Measurements from ENCODE around the gene TRAPPC5. TPM values are rescaled to one million over a fixed set of nuclear protein-coding genes. Genes with fewer than 3 reads are reported as not detected.

TRAPPC5 gene
- total and polyA plus RNA-seq, 2 experiments from 2014 or later = 78.3 to 252 TPM

DNA sequence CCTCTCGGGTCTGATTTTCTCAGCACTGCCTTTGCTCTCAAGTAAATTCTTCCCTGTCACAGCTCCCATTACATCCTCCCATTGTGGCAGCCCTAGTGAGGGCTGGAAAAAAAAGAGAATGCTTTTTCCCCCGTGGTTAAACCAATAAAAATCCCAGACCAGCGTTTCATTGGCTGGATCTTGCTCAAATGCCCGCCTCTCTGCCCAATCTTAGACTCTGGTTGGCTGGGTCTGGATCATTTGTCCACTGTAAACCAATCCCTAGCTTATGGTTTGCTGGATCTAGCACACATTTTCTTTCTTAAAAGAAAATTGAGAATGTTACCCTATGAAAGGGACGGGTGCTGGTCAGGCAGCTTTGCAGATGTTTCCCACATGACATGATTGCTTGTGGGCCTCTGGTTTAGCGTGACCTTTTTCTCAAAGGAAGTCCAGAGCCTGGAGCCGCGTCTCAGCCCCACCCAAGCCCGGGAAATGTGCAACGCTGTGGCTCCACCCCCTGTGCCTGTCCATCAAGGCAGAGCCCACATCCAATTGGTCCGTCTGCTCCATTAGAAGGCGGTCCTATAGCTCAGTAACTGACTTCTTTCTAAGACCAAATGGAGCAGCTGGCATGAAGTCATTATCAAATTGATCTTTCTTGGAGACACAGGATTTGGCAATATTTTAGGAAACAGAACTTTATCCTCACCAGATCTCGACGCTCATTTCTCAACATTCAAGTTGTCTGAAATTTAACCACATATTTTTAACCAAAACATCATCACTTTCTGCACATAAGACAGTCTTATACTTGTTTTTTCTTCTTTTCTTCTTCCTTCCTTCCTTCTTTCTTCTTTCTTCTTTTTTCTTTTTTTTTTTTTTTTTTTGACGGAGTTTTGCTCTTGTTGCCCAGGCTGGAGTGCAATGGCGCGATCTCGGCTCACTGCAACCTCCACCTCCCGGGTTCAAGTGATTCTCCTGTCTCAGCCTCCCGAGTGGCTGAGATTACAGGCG, 6.3 kb upstream of the TRAPPC5 start (continued):
- TF ChIP-seq, protein P1, sequence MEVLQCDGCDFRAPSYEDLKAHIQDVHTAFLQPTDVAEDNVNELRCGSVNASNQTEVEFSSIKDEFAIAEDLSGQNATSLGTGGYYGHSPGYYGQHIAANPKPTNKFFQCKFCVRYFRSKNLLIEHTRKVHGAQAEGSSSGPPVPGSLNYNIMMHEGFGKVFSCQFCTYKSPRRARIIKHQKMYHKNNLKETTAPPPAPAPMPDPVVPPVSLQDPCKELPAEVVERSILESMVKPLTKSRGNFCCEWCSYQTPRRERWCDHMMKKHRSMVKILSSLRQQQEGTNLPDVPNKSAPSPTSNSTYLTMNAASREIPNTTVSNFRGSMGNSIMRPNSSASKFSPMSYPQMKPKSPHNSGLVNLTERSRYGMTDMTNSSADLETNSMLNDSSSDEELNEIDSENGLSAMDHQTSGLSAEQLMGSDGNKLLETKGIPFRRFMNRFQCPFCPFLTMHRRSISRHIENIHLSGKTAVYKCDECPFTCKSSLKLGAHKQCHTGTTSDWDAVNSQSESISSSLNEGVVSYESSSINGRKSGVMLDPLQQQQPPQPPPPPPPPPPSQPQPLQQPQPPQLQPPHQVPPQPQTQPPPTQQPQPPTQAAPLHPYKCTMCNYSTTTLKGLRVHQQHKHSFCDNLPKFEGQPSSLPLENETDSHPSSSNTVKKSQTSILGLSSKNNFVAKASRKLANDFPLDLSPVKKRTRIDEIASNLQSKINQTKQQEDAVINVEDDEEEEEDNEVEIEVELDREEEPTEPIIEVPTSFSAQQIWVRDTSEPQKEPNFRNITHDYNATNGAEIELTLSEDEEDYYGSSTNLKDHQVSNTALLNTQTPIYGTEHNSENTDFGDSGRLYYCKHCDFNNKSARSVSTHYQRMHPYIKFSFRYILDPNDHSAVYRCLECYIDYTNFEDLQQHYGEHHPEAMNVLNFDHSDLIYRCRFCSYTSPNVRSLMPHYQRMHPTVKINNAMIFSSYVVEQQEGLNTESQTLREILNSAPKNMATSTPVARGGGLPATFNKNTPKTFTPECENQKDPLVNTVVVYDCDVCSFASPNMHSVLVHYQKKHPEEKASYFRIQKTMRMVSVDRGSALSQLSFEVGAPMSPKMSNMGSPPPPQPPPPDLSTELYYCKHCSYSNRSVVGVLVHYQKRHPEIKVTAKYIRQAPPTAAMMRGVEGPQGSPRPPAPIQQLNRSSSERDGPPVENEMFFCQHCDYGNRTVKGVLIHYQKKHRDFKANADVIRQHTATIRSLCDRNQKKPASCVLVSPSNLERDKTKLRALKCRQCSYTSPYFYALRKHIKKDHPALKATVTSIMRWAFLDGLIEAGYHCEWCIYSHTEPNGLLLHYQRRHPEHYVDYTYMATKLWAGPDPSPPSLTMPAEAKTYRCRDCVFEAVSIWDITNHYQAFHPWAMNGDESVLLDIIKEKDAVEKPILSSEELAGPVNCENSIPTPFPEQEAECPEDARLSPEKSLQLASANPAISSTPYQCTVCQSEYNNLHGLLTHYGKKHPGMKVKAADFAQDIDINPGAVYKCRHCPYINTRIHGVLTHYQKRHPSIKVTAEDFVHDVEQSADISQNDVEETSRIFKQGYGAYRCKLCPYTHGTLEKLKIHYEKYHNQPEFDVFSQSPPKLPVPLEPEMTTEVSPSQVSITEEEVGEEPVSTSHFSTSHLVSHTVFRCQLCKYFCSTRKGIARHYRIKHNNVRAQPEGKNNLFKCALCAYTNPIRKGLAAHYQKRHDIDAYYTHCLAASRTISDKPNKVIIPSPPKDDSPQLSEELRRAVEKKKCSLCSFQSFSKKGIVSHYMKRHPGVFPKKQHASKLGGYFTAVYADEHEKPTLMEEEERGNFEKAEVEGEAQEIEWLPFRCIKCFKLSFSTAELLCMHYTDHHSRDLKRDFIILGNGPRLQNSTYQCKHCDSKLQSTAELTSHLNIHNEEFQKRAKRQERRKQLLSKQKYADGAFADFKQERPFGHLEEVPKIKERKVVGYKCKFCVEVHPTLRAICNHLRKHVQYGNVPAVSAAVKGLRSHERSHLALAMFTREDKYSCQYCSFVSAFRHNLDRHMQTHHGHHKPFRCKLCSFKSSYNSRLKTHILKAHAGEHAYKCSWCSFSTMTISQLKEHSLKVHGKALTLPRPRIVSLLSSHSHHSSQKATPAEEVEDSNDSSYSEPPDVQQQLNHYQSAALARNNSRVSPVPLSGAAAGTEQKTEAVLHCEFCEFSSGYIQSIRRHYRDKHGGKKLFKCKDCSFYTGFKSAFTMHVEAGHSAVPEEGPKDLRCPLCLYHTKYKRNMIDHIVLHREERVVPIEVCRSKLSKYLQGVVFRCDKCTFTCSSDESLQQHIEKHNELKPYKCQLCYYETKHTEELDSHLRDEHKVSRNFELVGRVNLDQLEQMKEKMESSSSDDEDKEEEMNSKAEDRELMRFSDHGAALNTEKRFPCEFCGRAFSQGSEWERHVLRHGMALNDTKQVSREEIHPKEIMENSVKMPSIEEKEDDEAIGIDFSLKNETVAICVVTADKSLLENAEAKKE (CRISPR knock-in tag; IDR thresholded peaks at IDR 0.05) = no peak
- no peak for TF ChIP-seq CREB1 (CRISPR knock-in tag; IDR thresholded peaks at IDR 0.05; ENCODE audit: low read depth)
- TF ChIP-seq ZNF114 (CRISPR knock-in tag; IDR thresholded peaks at IDR 0.05) = no peak
- TF ChIP-seq ZNF331 (CRISPR knock-in tag; IDR thresholded peaks at IDR 0.05; ENCODE audit: low read depth) = no peak

DNA sequence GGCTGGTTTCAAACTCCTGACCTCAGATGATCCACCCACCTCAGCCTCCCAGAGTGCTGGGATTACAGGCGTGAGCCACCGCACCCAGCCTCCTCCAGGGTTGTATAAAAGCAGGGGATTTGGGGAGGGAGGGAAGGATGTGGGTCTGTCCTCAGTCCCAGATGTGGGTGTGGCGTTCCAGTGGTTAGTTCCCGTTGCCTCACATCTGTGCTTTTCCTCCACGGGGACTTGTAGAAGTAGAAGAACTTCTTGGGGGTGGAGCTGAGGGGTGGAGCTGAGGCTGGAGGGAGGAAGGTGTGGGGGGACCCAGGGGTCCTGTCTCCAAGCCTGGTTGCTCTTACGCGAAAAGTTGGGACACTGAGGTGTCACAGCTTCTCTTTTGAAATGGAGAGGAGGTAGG, 4.3 kb upstream of the TRAPPC5 start:
- ATAC-seq = no peak
- no peaks in the 10 kb centered on the region for H3F3A ChIP-seq (replicated peaks; ENCODE audit: low read depth)
- H3K4me1 Mint-ChIP-seq = no peaks in the 10 kb centered on the region
- H3K27ac Mint-ChIP-seq = no peak overlapping the region
- H4K20me1 ChIP-seq (replicated peaks; ENCODE audit: insufficient read depth) = no peaks in the 10 kb centered on the region
- peaks cover 32% of the 10 kb centered on the region for H3K27me3 Mint-ChIP-seq (ENCODE audit: insufficient read depth, low read depth, poor library complexity)
- H3K4me1 ChIP-seq (ENCODE audit: insufficient read depth) = no peaks in the 10 kb centered on the region
- no peak overlapping the region for H3K4me2 ChIP-seq
- no peaks in the 10 kb centered on the region for H3K9me2 ChIP-seq (ENCODE audit: insufficient read depth)
- TF ChIP-seq, protein P2, sequence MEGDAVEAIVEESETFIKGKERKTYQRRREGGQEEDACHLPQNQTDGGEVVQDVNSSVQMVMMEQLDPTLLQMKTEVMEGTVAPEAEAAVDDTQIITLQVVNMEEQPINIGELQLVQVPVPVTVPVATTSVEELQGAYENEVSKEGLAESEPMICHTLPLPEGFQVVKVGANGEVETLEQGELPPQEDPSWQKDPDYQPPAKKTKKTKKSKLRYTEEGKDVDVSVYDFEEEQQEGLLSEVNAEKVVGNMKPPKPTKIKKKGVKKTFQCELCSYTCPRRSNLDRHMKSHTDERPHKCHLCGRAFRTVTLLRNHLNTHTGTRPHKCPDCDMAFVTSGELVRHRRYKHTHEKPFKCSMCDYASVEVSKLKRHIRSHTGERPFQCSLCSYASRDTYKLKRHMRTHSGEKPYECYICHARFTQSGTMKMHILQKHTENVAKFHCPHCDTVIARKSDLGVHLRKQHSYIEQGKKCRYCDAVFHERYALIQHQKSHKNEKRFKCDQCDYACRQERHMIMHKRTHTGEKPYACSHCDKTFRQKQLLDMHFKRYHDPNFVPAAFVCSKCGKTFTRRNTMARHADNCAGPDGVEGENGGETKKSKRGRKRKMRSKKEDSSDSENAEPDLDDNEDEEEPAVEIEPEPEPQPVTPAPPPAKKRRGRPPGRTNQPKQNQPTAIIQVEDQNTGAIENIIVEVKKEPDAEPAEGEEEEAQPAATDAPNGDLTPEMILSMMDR (conservative IDR thresholded peaks at IDR 0.05; ENCODE audit: low read depth in 2 of 2) = no peak
- TF ChIP-seq ZNF331 (CRISPR knock-in tag; IDR thresholded peaks at IDR 0.05; ENCODE audit: low read depth) (no peak), CREB1 (CRISPR knock-in tag; IDR thresholded peaks at IDR 0.05; ENCODE audit: low read depth) (no peak), EZH2phosphoT487 (IDR thresholded peaks at IDR 0.05; ENCODE audit: unreplicated experiment) (no peak), JUNB (IDR thresholded peaks at IDR 0.05; ENCODE audit: unreplicated experiment) (no peak), ZNF114 (CRISPR knock-in tag; IDR thresholded peaks at IDR 0.05) (no peak), STAT1 (IDR thresholded peaks at IDR 0.05; ENCODE audit: unreplicated experiment) (no peak)
- TF ChIP-seq, protein P3, sequence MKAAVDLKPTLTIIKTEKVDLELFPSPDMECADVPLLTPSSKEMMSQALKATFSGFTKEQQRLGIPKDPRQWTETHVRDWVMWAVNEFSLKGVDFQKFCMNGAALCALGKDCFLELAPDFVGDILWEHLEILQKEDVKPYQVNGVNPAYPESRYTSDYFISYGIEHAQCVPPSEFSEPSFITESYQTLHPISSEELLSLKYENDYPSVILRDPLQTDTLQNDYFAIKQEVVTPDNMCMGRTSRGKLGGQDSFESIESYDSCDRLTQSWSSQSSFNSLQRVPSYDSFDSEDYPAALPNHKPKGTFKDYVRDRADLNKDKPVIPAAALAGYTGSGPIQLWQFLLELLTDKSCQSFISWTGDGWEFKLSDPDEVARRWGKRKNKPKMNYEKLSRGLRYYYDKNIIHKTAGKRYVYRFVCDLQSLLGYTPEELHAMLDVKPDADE (IDR thresholded peaks at IDR 0.05) = no peak
- TF ChIP-seq, protein P4, sequence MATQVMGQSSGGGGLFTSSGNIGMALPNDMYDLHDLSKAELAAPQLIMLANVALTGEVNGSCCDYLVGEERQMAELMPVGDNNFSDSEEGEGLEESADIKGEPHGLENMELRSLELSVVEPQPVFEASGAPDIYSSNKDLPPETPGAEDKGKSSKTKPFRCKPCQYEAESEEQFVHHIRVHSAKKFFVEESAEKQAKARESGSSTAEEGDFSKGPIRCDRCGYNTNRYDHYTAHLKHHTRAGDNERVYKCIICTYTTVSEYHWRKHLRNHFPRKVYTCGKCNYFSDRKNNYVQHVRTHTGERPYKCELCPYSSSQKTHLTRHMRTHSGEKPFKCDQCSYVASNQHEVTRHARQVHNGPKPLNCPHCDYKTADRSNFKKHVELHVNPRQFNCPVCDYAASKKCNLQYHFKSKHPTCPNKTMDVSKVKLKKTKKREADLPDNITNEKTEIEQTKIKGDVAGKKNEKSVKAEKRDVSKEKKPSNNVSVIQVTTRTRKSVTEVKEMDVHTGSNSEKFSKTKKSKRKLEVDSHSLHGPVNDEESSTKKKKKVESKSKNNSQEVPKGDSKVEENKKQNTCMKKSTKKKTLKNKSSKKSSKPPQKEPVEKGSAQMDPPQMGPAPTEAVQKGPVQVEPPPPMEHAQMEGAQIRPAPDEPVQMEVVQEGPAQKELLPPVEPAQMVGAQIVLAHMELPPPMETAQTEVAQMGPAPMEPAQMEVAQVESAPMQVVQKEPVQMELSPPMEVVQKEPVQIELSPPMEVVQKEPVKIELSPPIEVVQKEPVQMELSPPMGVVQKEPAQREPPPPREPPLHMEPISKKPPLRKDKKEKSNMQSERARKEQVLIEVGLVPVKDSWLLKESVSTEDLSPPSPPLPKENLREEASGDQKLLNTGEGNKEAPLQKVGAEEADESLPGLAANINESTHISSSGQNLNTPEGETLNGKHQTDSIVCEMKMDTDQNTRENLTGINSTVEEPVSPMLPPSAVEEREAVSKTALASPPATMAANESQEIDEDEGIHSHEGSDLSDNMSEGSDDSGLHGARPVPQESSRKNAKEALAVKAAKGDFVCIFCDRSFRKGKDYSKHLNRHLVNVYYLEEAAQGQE (IDR thresholded peaks at IDR 0.05; ENCODE audit: unreplicated experiment) = no peak
- H3K4me3 Mint-ChIP-seq = no peak overlapping the region
- 0 out of 2 replicates have a peak, but pooled peaks cover 3% of the 10 kb centered on the region for H3K79me2 ChIP-seq (replicated peaks; ENCODE audit: insufficient read depth)
- no peaks in the 10 kb centered on the region for H3K36me3 ChIP-seq (ENCODE audit: insufficient read depth)
- peaks cover 17% of the 10 kb centered on the region; the same call in 1 of the 2 replicates for H3K27me3 ChIP-seq (ENCODE audit: insufficient read depth)
- no peak for DNase-seq (ENCODE audit: low spot score)
- no peak overlapping the region for H3K27ac ChIP-seq (ENCODE audit: low read depth)
- no peaks in the 10 kb centered on the region for H3K36me3 Mint-ChIP-seq (ENCODE audit: low read depth)
- H3K9me3 Mint-ChIP-seq = peaks cover 6% of the 10 kb centered on the region
- no peak overlapping the region for H2AFZ ChIP-seq
- no peak overlapping the region for H3K4me3 ChIP-seq
